Heart left ventricle (tissue), 13 donors: ENCODE measurements around the gene FRRS1.

Experiments used
- POLR2A ChIP-seq, 2 donors: fragments of 450-650 bp; IDR thresholded peaks; one replicate each; pipeline ENCODE4 v1.6.1; 2017; ENCODE audit warnings: antibody characterized with exemption in 2 of 2, mild to moderate bottlenecking in 2 of 2, moderate library complexity in 2 of 2
- TF ChIP-seq, protein P1 (sequence below), 12 donors: fragments of 200-600 bp; sonication (generic) in 4 of 12; IDR thresholded peaks; one replicate each; pipeline versions ENCODE4 v1.5.0 to v1.8.0; 2018 to 2022; ENCODE audit warnings: antibody characterized with exemption in 12 of 12, mild to moderate bottlenecking in 5 of 12
- donor health status: ischemic (EF 13 %, LVEDD 7.1; RV severe dilation, severe dysfunction).
- donor health status: DM: no; HTN: yes; CAD: no.
- donor health status: DM: no; HTN: no; CAD: no.
- donor health status: ischemic (EF 25% LVEDD 6.9; RV normal size, moderate dysfunction).
- donor health status: ischemic (EF 25% LVEDD 5.7; RV mildly dilated, moderate dysfunction).
- donor health status: ischemic (EF 35%, LVEDD 5.7; RV mildly dilated, moderate dysfunction).
- donor health status: nonischemic (EF 11% LVEDD 7.7; RV severe dilation, severe dysfunction).
- donor health status: DM: yes; HTN: yes; CAD: no.
- donor health status: PGD.
- donor health status: ischemic (EF 29% LVEDD 5.4; RV normal size, mild dysfunction).
- donor health status: nonischemic (EF 23%, LVEDD 6.1; RV moderate dilation, normal function).

DNA sequence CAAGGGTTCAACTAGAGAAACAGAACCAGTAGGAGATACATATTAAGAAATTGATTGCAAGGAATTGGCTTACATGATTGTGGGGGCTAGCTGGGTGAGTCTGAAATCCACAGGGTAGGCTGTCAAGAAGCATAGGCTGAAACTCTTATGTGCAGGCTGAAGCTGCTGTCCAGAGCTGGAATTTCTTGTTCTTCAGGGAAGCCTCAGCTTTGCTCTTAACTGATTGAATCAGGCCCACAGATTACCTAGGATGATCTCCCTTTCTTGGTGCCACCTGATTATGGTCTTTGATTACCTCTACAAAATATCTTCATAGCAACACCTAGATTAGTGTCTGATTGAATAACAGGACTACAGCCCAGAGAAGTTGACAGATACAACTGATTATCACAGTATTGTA lies 22.5 kb upstream of the FRRS1 start:
- TF ChIP-seq POLR2A (IDR thresholded peaks at IDR 0.05): no peak
- TF ChIP-seq, protein P1, sequence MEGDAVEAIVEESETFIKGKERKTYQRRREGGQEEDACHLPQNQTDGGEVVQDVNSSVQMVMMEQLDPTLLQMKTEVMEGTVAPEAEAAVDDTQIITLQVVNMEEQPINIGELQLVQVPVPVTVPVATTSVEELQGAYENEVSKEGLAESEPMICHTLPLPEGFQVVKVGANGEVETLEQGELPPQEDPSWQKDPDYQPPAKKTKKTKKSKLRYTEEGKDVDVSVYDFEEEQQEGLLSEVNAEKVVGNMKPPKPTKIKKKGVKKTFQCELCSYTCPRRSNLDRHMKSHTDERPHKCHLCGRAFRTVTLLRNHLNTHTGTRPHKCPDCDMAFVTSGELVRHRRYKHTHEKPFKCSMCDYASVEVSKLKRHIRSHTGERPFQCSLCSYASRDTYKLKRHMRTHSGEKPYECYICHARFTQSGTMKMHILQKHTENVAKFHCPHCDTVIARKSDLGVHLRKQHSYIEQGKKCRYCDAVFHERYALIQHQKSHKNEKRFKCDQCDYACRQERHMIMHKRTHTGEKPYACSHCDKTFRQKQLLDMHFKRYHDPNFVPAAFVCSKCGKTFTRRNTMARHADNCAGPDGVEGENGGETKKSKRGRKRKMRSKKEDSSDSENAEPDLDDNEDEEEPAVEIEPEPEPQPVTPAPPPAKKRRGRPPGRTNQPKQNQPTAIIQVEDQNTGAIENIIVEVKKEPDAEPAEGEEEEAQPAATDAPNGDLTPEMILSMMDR (IDR thresholded peaks at IDR 0.05): no peak
